MM.1S (cell line): ENCODE data around the gene CCDC85C.

Experiments used
- DNase-seq: peaks from one replicate; pipeline ENCODE4 v3.0.0-alpha.2; 2015
- H2AFZ ChIP-seq: fragments of 300-600 bp; sonication (generic); 2 replicates; pipeline ENCODE4 v1.6.0; 2016; ENCODE audit warnings: antibody characterized with exemption, low read length
- H3F3A ChIP-seq: fragments of 300-600 bp; sonication (generic); 2 replicates; pipeline ENCODE4 v1.6.1; 2016; ENCODE audit warnings: mild to moderate bottlenecking, antibody characterized with exemption, low read length, moderate library complexity, mixed read lengths; ENCODE audit not compliant: insufficient read depth
- H3K27ac ChIP-seq: fragments of 300-600 bp; sonication (generic); 2 replicates; pipeline ENCODE4 v1.5.1; 2016; ENCODE audit warnings: mild to moderate bottlenecking, low read length
- H3K27me3 ChIP-seq: fragments of 300-600 bp; sonication (generic); replicated peaks from 2 replicates; pipeline ENCODE4 v1.6.0; 2016; ENCODE audit warnings: low read length; ENCODE audit not compliant: insufficient read depth
- H3K36me3 ChIP-seq: fragments of 300-600 bp; sonication (generic); replicated peaks from 2 replicates; pipeline ENCODE4 v1.6.1; 2016; ENCODE audit warnings: mild to moderate bottlenecking, low read length, mixed read lengths; ENCODE audit not compliant: insufficient read depth
- H3K4me1 ChIP-seq: fragments of 300-600 bp; sonication (generic); 2 replicates; pipeline ENCODE4 v1.6.1; 2016; ENCODE audit warnings: low read length, mixed read lengths
- H3K4me2 ChIP-seq: fragments of 300-600 bp; sonication (generic); 2 replicates; pipeline ENCODE4 v1.6.0; 2016; ENCODE audit warnings: low read depth, low read length
- H3K4me3 ChIP-seq: fragments of 300-600 bp; sonication (generic); 2 replicates; pipeline ENCODE4 v1.5.1; 2016; ENCODE audit warnings: low read length, mixed read lengths
- H3K79me2 ChIP-seq: fragments of 300-600 bp; sonication (generic); 2 replicates; pipeline ENCODE4 v1.6.1; 2016; ENCODE audit warnings: mixed run types, low read length, mixed read lengths
- H3K9ac ChIP-seq: fragments of 300-600 bp; sonication (generic); 2 replicates; pipeline ENCODE4 v1.6.1; 2016; ENCODE audit warnings: low read length, mixed read lengths
- H3K9me2 ChIP-seq: fragments of 300-600 bp; sonication (generic); replicated peaks from 2 replicates; pipeline ENCODE4 v1.6.1; 2016; ENCODE audit warnings: mild to moderate bottlenecking, low read length, mixed read lengths; ENCODE audit not compliant: insufficient read depth
- H3K9me3 ChIP-seq: fragments of 300-600 bp; sonication (generic); replicated peaks from 2 replicates; pipeline ENCODE4 v1.6.1; 2016; ENCODE audit warnings: mild to moderate bottlenecking, low read length, mixed read lengths; ENCODE audit not compliant: insufficient read depth
- H4K20me1 ChIP-seq: fragments of 300-600 bp; sonication (generic); 2 replicates; pipeline ENCODE4 v1.6.1; 2016; ENCODE audit warnings: mild to moderate bottlenecking, low read length, moderate library complexity, mixed read lengths; ENCODE audit not compliant: insufficient read depth
- CTCF ChIP-seq: fragments of 300-600 bp; sonication (generic); IDR thresholded peaks from 2 replicates; pipeline ENCODE4 v1.5.1; 2016; ENCODE audit warnings: antibody characterized with exemption, low read length, mixed read lengths
- EZH2 ChIP-seq: fragments of 300-600 bp; sonication (generic); optimal IDR thresholded peaks from 2 replicates; pipeline ENCODE3; 2017; ENCODE audit warnings: low read depth, mild to moderate bottlenecking, antibody characterized with exemption, low read length, mixed read lengths
- EZH2phosphoT487 ChIP-seq: fragments of 300-600 bp; sonication (generic); IDR thresholded peaks from 2 replicates; pipeline ENCODE4 v1.6.1; 2018; ENCODE audit warnings: antibody characterized with exemption, low read length

The CCDC85C gene

DNA sequence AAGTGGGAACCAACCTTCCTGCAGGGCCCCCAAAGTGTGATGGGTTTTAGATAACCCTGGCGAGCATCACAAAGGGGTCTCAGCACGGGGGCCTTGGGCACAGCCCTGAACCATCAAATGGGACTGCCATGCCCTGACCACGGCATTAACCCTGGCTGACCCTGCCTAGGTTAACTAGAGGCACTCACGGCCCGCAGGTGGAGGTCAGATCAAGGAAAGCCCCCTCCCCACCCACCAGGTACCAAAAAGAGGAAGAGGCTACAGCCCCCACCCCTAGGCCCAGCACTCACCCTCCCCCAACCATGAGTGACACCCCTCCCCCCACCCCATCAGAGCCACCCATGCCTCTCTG, 80.3 kb downstream of the CCDC85C start:
- Histone ChIP-seq H3K4me2 (no peak overlapping the region), H3K4me3 (no peak overlapping the region), H2AFZ (no peak overlapping the region), H3F3A (no peaks in the 10 kb centered on the region), H3K9ac (no peak overlapping the region), H3K27ac (no peak overlapping the region), H4K20me1 (no peaks in the 10 kb centered on the region), H3K27me3 (no peaks in the 10 kb centered on the region), H3K9me2 (no peaks in the 10 kb centered on the region), H3K9me3 (no peaks in the 10 kb centered on the region), H3K4me1 (no peaks in the 10 kb centered on the region), H3K36me3 (no peaks in the 10 kb centered on the region), H3K79me2 (no peaks in the 10 kb centered on the region)
- DNase-seq: no peak
- no peak for TF ChIP-seq EZH2
- TF ChIP-seq CTCF: no peak
- TF ChIP-seq EZH2phosphoT487: no peak

DNA sequence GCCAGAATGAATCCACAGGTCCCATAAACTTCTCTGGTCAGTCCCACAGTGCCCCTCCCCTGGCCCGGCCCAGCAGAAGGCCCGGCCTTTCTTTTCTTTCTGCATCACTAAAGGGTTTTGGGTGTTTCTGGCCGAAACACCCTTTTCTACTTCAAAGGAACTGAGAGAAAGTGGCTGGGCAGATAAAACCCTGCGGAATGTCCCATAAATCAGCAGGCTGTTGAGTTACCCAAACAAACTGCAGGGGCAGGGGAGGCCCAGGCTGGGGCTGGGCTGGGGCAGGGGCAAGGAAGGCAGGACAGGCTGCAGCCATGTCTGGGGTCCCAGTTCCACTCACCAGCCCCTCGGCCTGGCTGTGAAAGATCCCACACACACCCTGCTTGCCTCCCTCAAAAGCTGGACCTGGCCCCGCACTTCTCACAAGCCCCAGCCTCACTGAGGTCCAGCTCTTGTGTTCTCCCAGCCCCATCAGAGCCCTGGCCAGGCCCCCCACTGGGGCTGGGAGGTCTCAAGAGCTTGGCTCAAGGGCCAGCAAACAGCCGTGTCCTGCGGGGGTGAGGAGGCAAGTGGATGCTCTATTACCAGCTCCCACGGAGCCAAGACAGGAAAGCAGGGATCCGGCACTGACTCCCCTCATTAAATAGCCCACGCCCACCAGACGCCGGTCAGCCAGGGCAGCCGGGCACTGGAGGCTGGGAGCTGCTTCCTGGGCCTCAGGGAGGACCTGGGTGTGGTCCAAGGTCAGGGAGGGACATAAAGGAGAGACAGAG, 80.9 kb downstream of the CCDC85C start:
- no peaks in the 10 kb centered on the region for H3F3A ChIP-seq
- TF ChIP-seq CTCF (no peak), EZH2 (no peak), EZH2phosphoT487 (no peak)
- no peaks in the 10 kb centered on the region for H3K79me2 ChIP-seq
- H2AFZ ChIP-seq: no peak overlapping the region
- DNase-seq: no peak
- no peak overlapping the region for H3K4me3 ChIP-seq
- H3K27ac ChIP-seq: no peak overlapping the region
- H3K4me2 ChIP-seq: no peak overlapping the region
- H3K4me1 ChIP-seq: no peaks in the 10 kb centered on the region
- no peaks in the 10 kb centered on the region for H3K36me3 ChIP-seq
- H3K9ac ChIP-seq: no peak overlapping the region
- no peaks in the 10 kb centered on the region for H3K9me2 ChIP-seq
- H4K20me1 ChIP-seq: no peaks in the 10 kb centered on the region
- no peaks in the 10 kb centered on the region for H3K27me3 ChIP-seq
- H3K9me3 ChIP-seq: no peaks in the 10 kb centered on the region

GRCh38 chr14:99522457-99522891, 81.5 kb downstream of the CCDC85C start:
- H3K9me2 ChIP-seq: no peaks in the 10 kb centered on the region
- no peaks in the 10 kb centered on the region for H3F3A ChIP-seq
- no peaks in the 10 kb centered on the region for H3K9me3 ChIP-seq
- no peaks in the 10 kb centered on the region for H3K36me3 ChIP-seq
- no peaks in the 10 kb centered on the region for H4K20me1 ChIP-seq
- no peak overlapping the region for H2AFZ ChIP-seq
- H3K4me1 ChIP-seq: no peaks in the 10 kb centered on the region
- no peak overlapping the region for H3K27ac ChIP-seq
- no peak for TF ChIP-seq CTCF
- no peak for TF ChIP-seq EZH2phosphoT487
- no peak for TF ChIP-seq EZH2
- H3K9ac ChIP-seq: no peak overlapping the region
- no peaks in the 10 kb centered on the region for H3K27me3 ChIP-seq
- no peaks in the 10 kb centered on the region for H3K79me2 ChIP-seq
- no peak overlapping the region for H3K4me3 ChIP-seq
- no peak for DNase-seq
- no peak overlapping the region for H3K4me2 ChIP-seq
